Measurements from ENCODE around the gene SPC25. TPM values are rescaled to one million over a fixed set of nuclear protein-coding genes. Genes with fewer than 3 reads are reported as not detected.

Gene SPC25
- total and polyA plus RNA-seq, 7 experiments from 2014 or later = 0.24 to 24.7 (median 0.28) TPM; not detected in 3

- Mint-ChIP-seq H3K36me3 (peaks cover 0 to 36% (median 0%) of the 10 kb centered on the region in 5 donors), H3K4me3 (no peak overlapping the region), H3K27me3 (no peaks in the 10 kb centered on the region), H3K9me3 (peaks cover 0 to 6% (median 0%) of the 10 kb centered on the region in 11 donors), H3K4me1 (peaks cover 0 to 3% (median 0%) of the 10 kb centered on the region in 7 donors), H3K27ac (no peak overlapping the region)
- Histone ChIP-seq H3K27me3 (ENCODE audit: control insufficient read depth in 2 of 2, insufficient read depth in 2 of 2, low read length in 2 of 2) (no peaks in the 10 kb centered on the region), H3K27ac (ENCODE audit: low read depth, low read length) (no peak overlapping the region), H3K9me3 (ENCODE audit: control insufficient read depth in 2 of 3, low read length in 3 of 3) (no peaks in the 10 kb centered on the region), H3K36me3 (ENCODE audit: control insufficient read depth in 2 of 3, insufficient read depth in 3 of 3, low read length in 3 of 3) (no peaks in the 10 kb centered on the region), H3K4me3 (ENCODE audit: low read length) (no peak overlapping the region), H3K4me1 (ENCODE audit: control insufficient read depth in 2 of 2, insufficient read depth in 2 of 2, low read length in 2 of 2) (no peaks in the 10 kb centered on the region)
- POLR2A ChIA-PET = no interaction called here
- CTCF ChIA-PET = no interaction called here
- ATAC-seq (no peak), DNase-seq (no peak)
- intact Hi-C loops (cut with micrococcal nuclease) = no loop called here
Measured at GRCh38 chr2:168852481-168852880, 37.7 kb downstream of the SPC25 start.

- no peaks in the 10 kb centered on the region for H3K9me3 ChIP-seq (ENCODE audit: control insufficient read depth in 2 of 3, low read length in 3 of 3)
- Mint-ChIP-seq H3K36me3 (peaks cover 0 to 32% (median 0%) of the 10 kb centered on the region in 5 donors), H3K27ac (no peak overlapping the region), H3K9me3 (peaks cover 0 to 6% (median 0%) of the 10 kb centered on the region in 11 donors), H3K27me3 (no peaks in the 10 kb centered on the region), H3K4me1 (peaks cover 0 to 3% (median 0%) of the 10 kb centered on the region in 7 donors), H3K4me3 (no peak overlapping the region)
- no peaks in the 10 kb centered on the region for H3K4me1 ChIP-seq (ENCODE audit: control insufficient read depth in 2 of 2, insufficient read depth in 2 of 2, low read length in 2 of 2)
- ChIA-PET CTCF (no interaction called here), POLR2A (no interaction called here)
- no peak for DNase-seq
- no peak overlapping the region for H3K27ac ChIP-seq (ENCODE audit: low read depth, low read length)
- no peak for ATAC-seq
- no peaks in the 10 kb centered on the region for H3K36me3 ChIP-seq (ENCODE audit: control insufficient read depth in 2 of 3, insufficient read depth in 3 of 3, low read length in 3 of 3)
- no peaks in the 10 kb centered on the region for H3K27me3 ChIP-seq (ENCODE audit: control insufficient read depth in 2 of 2, insufficient read depth in 2 of 2, low read length in 2 of 2)
- intact Hi-C loops (cut with micrococcal nuclease) = no loop called here
- no peak overlapping the region for H3K4me3 ChIP-seq (ENCODE audit: low read length)
Measured at GRCh38 chr2:168851674-168852320, 38.4 kb downstream of the SPC25 start.

- CTCF ChIA-PET = no interaction called here
- Histone ChIP-seq H3K36me3 (ENCODE audit: control insufficient read depth in 2 of 3, insufficient read depth in 3 of 3, low read length in 3 of 3) (no peaks in the 10 kb centered on the region), H3K27ac (ENCODE audit: low read depth, low read length) (no peak overlapping the region), H3K9me3 (ENCODE audit: control insufficient read depth in 2 of 3, low read length in 3 of 3) (no peaks in the 10 kb centered on the region), H3K27me3 (ENCODE audit: control insufficient read depth in 2 of 2, insufficient read depth in 2 of 2, low read length in 2 of 2) (no peaks in the 10 kb centered on the region), H3K4me1 (ENCODE audit: control insufficient read depth in 2 of 2, insufficient read depth in 2 of 2, low read length in 2 of 2) (no peaks in the 10 kb centered on the region), H3K4me3 (ENCODE audit: low read length) (no peak overlapping the region)
- H3K27me3 Mint-ChIP-seq = no peaks in the 10 kb centered on the region
- H3K4me1 Mint-ChIP-seq = peaks cover 0 to 3% (median 0%) of the 10 kb centered on the region in 7 donors
- peaks cover 0 to 6% (median 0%) of the 10 kb centered on the region in 11 donors for H3K9me3 Mint-ChIP-seq
- H3K36me3 Mint-ChIP-seq = peaks cover 0 to 24% (median 0%) of the 10 kb centered on the region in 5 donors
- ATAC-seq (no peak), DNase-seq (no peak)
- POLR2A ChIA-PET = no interaction called here
- no peak overlapping the region for H3K4me3 Mint-ChIP-seq
- intact Hi-C loops (cut with micrococcal nuclease) = no loop called here
- no peak overlapping the region for H3K27ac Mint-ChIP-seq
Measured at GRCh38 chr2:168850846-168851245, 39.4 kb downstream of the SPC25 start.

GRCh38 chr2:168849610-168850009 lies 40.6 kb downstream of the SPC25 start:
- Mint-ChIP-seq H3K27ac (no peak overlapping the region), H3K27me3 (no peaks in the 10 kb centered on the region), H3K4me1 (peaks cover 0 to 3% (median 0%) of the 10 kb centered on the region in 7 donors), H3K36me3 (peaks cover 0 to 19% (median 0%) of the 10 kb centered on the region in 5 donors), H3K4me3 (no peak overlapping the region), H3K9me3 (peaks cover 0 to 4% (median 0%) of the 10 kb centered on the region in 11 donors)
- Histone ChIP-seq H3K4me3 (ENCODE audit: low read length) (no peak overlapping the region), H3K36me3 (ENCODE audit: control insufficient read depth in 2 of 3, insufficient read depth in 3 of 3, low read length in 3 of 3) (no peaks in the 10 kb centered on the region), H3K27me3 (ENCODE audit: control insufficient read depth in 2 of 2, insufficient read depth in 2 of 2, low read length in 2 of 2) (no peaks in the 10 kb centered on the region), H3K27ac (ENCODE audit: low read depth, low read length) (no peak overlapping the region), H3K4me1 (ENCODE audit: control insufficient read depth in 2 of 2, insufficient read depth in 2 of 2, low read length in 2 of 2) (no peaks in the 10 kb centered on the region), H3K9me3 (ENCODE audit: control insufficient read depth in 2 of 3, low read length in 3 of 3) (no peaks in the 10 kb centered on the region)
- CTCF ChIA-PET = no interaction called here
- POLR2A ChIA-PET = interaction anchor here (0.6 kb wide), 1 partner anchor 739 kb away, joined by 3 read pairs; no protein-coding TSS in a partner anchor
- no peak for ATAC-seq
- intact Hi-C loops (cut with micrococcal nuclease) = loop anchor here in 1 of 2 donors (2.0 kb wide), 1 partner anchor 503 kb away; no protein-coding TSS in a partner anchor
- no peak for DNase-seq

GRCh38 chr2:168848225-168848624 lies 42.0 kb downstream of the SPC25 start:
- Histone ChIP-seq H3K27ac (ENCODE audit: low read depth, low read length) (no peak overlapping the region), H3K4me1 (ENCODE audit: control insufficient read depth in 2 of 2, insufficient read depth in 2 of 2, low read length in 2 of 2) (no peaks in the 10 kb centered on the region), H3K36me3 (ENCODE audit: control insufficient read depth in 2 of 3, insufficient read depth in 3 of 3, low read length in 3 of 3) (no peaks in the 10 kb centered on the region), H3K27me3 (ENCODE audit: control insufficient read depth in 2 of 2, insufficient read depth in 2 of 2, low read length in 2 of 2) (no peaks in the 10 kb centered on the region), H3K4me3 (ENCODE audit: low read length) (no peak overlapping the region), H3K9me3 (ENCODE audit: control insufficient read depth in 2 of 3, low read length in 3 of 3) (no peaks in the 10 kb centered on the region)
- no peak for ATAC-seq
- Mint-ChIP-seq H3K27ac (no peak overlapping the region), H3K9me3 (peaks cover 0 to 1% (median 0%) of the 10 kb centered on the region in 11 donors), H3K4me3 (no peak overlapping the region), H3K4me1 (peaks cover 0 to 5% (median 0%) of the 10 kb centered on the region in 7 donors), H3K36me3 (peaks cover 0 to 10% (median 0%) of the 10 kb centered on the region in 5 donors), H3K27me3 (no peaks in the 10 kb centered on the region)
- ChIA-PET POLR2A (no interaction called here), CTCF (no interaction called here)
- intact Hi-C loops (cut with micrococcal nuclease) = loop anchor here in 1 of 2 donors (2.0 kb wide), 1 partner anchor 501 kb away; no protein-coding TSS in a partner anchor
- DNase-seq = no peak

- no peak overlapping the region for H3K27ac ChIP-seq (ENCODE audit: low read depth, low read length)
- H3K27ac Mint-ChIP-seq = no peak overlapping the region
- H3K9me3 ChIP-seq (ENCODE audit: control insufficient read depth in 2 of 3, low read length in 3 of 3) = no peaks in the 10 kb centered on the region
- DNase-seq (no peak), ATAC-seq (no peak)
- intact Hi-C loops (cut with micrococcal nuclease) = no loop called here
- no peaks in the 10 kb centered on the region for H3K27me3 Mint-ChIP-seq
- CTCF ChIA-PET = no interaction called here
- H3K4me3 Mint-ChIP-seq = no peak overlapping the region
- POLR2A ChIA-PET = no interaction called here
- H3K36me3 ChIP-seq (ENCODE audit: control insufficient read depth in 2 of 3, insufficient read depth in 3 of 3, low read length in 3 of 3) = no peaks in the 10 kb centered on the region
- H3K4me1 ChIP-seq (ENCODE audit: control insufficient read depth in 2 of 2, insufficient read depth in 2 of 2, low read length in 2 of 2) = no peaks in the 10 kb centered on the region
- peaks cover 0 to 4% (median 0%) of the 10 kb centered on the region in 5 donors for H3K36me3 Mint-ChIP-seq
- peaks cover 0 to 7% (median 0%) of the 10 kb centered on the region in 7 donors for H3K4me1 Mint-ChIP-seq
- H3K27me3 ChIP-seq (ENCODE audit: control insufficient read depth in 2 of 2, insufficient read depth in 2 of 2, low read length in 2 of 2) = no peaks in the 10 kb centered on the region
- no peak overlapping the region for H3K4me3 ChIP-seq (ENCODE audit: low read length)
- peaks cover 0 to 1% (median 0%) of the 10 kb centered on the region in 11 donors for H3K9me3 Mint-ChIP-seq
Measured at GRCh38 chr2:168843253-168843652, 47.0 kb downstream of the SPC25 start.

- Histone ChIP-seq H3K4me1 (ENCODE audit: control insufficient read depth in 2 of 2, insufficient read depth in 2 of 2, low read length in 2 of 2) (no peaks in the 10 kb centered on the region), H3K9me3 (ENCODE audit: control insufficient read depth in 2 of 3, low read length in 3 of 3) (no peaks in the 10 kb centered on the region), H3K27me3 (ENCODE audit: control insufficient read depth in 2 of 2, insufficient read depth in 2 of 2, low read length in 2 of 2) (no peaks in the 10 kb centered on the region), H3K36me3 (ENCODE audit: control insufficient read depth in 2 of 3, insufficient read depth in 3 of 3, low read length in 3 of 3) (no peaks in the 10 kb centered on the region), H3K27ac (ENCODE audit: low read depth, low read length) (no peak overlapping the region), H3K4me3 (ENCODE audit: low read length) (no peak overlapping the region)
- no peak overlapping the region for H3K4me3 Mint-ChIP-seq
- peaks cover 0 to 4% (median 0%) of the 10 kb centered on the region in 5 donors for H3K36me3 Mint-ChIP-seq
- peaks cover 0 to 1% (median 0%) of the 10 kb centered on the region in 11 donors for H3K9me3 Mint-ChIP-seq
- DNase-seq (no peak), ATAC-seq (no peak)
- H3K27me3 Mint-ChIP-seq = no peaks in the 10 kb centered on the region
- ChIA-PET POLR2A (no interaction called here), CTCF (no interaction called here)
- H3K4me1 Mint-ChIP-seq = peaks cover 0 to 7% (median 0%) of the 10 kb centered on the region in 7 donors
- intact Hi-C loops (cut with micrococcal nuclease) = no loop called here
- H3K27ac Mint-ChIP-seq = no peak overlapping the region
Measured at GRCh38 chr2:168841445-168841844, 48.8 kb downstream of the SPC25 start.
